D721Med (cell line): Measurements from ENCODE around the gene CHD9.
"Not testable (repeated sequence)": the region's sequence is repeated elsewhere in the genome, so short reads cannot be mapped to it uniquely, and the experiment has no call there.

Experiments
- DNase-seq: peaks from one replicate; pipeline ENCODE4 v3.0.0; 2011; ENCODE audit warnings: low spot score; ENCODE audit not compliant: insufficient read length
- FAIRE-seq: peaks from 2 replicates; lab custom pipeline; 2011; peaks lifted over from hg19 to GRCh38; lab: Jason Lieb, UNC
- CTCF ChIP-seq: IDR thresholded peaks from 2 replicates; pipeline ENCODE4 v1.5.1; 2012; ENCODE audit warnings: mild to moderate bottlenecking, control low read depth; ENCODE audit not compliant: insufficient read depth; ENCODE audit errors: missing control alignments

Gene CHD9

GRCh38 chr16:53266156-53266555 lies 211.4 kb downstream of the CHD9 start:
- DNase-seq (no peak), FAIRE-seq (no peak)
- TF ChIP-seq CTCF: no peak

GRCh38 chr16:53278498-53278897 lies 223.7 kb downstream of the CHD9 start:
- not testable (repeated sequence) for DNase-seq, FAIRE-seq

GRCh38 chr16:53281280-53281679 lies 226.5 kb downstream of the CHD9 start:
- TF ChIP-seq CTCF: no peak
- FAIRE-seq: no peak

GRCh38 chr16:53281859-53282258 lies 227.1 kb downstream of the CHD9 start:
- FAIRE-seq: no peak
- no peak for TF ChIP-seq CTCF
- no peak for DNase-seq

More at GRCh38 chr16:53281280-53281679, 226.5 kb downstream of the CHD9 start:
- no peak for DNase-seq

GRCh38 chr16:53282328-53282727 lies 227.5 kb downstream of the CHD9 start:
- FAIRE-seq (no peak), DNase-seq (no peak)
- no peak for TF ChIP-seq CTCF

GRCh38 chr16:53282975-53283946 lies 228.5 kb downstream of the CHD9 start:
- no peak for DNase-seq
- no peak for FAIRE-seq

GRCh38 chr16:53285236-53285635 lies 230.4 kb downstream of the CHD9 start:
- DNase-seq (no peak), FAIRE-seq (no peak)
- TF ChIP-seq CTCF: no peak

More at GRCh38 chr16:53282975-53283946, 228.5 kb downstream of the CHD9 start:
- peak; percentile 69 for TF ChIP-seq CTCF
